H9 (cell line): ENCODE measurements around the gene SBK3. TPM values are rescaled to one million over a fixed set of nuclear protein-coding genes. Genes with fewer than 3 reads are reported as not detected.

Experiments used
- DNase-seq: peaks from one replicate; pipeline ENCODE4 v3.0.0-alpha.2; 2017
- H2AFZ ChIP-seq: one replicate; pipeline ENCODE4 v1.6.1; 2013; ENCODE audit warnings: mild to moderate bottlenecking, low read length, control low read depth, moderate library complexity
- H2AK5ac ChIP-seq: 2 replicates; pipeline ENCODE4 v1.6.1; 2013; ENCODE audit warnings: low read length, control low read depth, mixed read lengths; ENCODE audit not compliant: insufficient read length
- H2BK120ac ChIP-seq: one replicate; pipeline ENCODE4 v1.6.1; 2013; ENCODE audit warnings: low read depth, mild to moderate bottlenecking, low read length, control low read depth, inconsistent platforms; ENCODE audit not compliant: poor library complexity, severe bottlenecking
- H2BK12ac ChIP-seq: 2 replicates; pipeline ENCODE4 v1.6.1; 2013; ENCODE audit warnings: low read length, control low read depth, mixed read lengths, low read depth; ENCODE audit not compliant: insufficient read length
- H2BK15ac ChIP-seq: 2 replicates; pipeline ENCODE4 v1.6.1; 2013; ENCODE audit warnings: low read depth, low read length, control low read depth
- H2BK20ac ChIP-seq: one replicate; pipeline ENCODE4 v1.6.1; 2013; ENCODE audit warnings: low read depth, mild to moderate bottlenecking, low read length, control low read depth, inconsistent platforms; ENCODE audit not compliant: poor library complexity, severe bottlenecking
- H2BK5ac ChIP-seq: 2 replicates; pipeline ENCODE4 v1.6.1; 2013; ENCODE audit warnings: low read length, control low read depth, mixed read lengths; ENCODE audit not compliant: insufficient read length
- H3K14ac ChIP-seq: 2 replicates; pipeline ENCODE4 v1.6.1; 2013; ENCODE audit warnings: low read length, control low read depth; ENCODE audit not compliant: insufficient read depth
- H3K18ac ChIP-seq: 2 replicates; pipeline ENCODE4 v1.6.1; 2013; ENCODE audit warnings: low read depth, mild to moderate bottlenecking, mixed read lengths, low read length, control low read depth; ENCODE audit not compliant: insufficient read length
- H3K23ac ChIP-seq: 2 replicates; pipeline ENCODE4 v1.6.1; 2013; ENCODE audit warnings: low read length, control low read depth, mixed read lengths, low read depth; ENCODE audit not compliant: insufficient read length
- H3K23me2 ChIP-seq: 2 replicates; pipeline ENCODE4 v1.6.1; 2013; ENCODE audit warnings: low read depth, mild to moderate bottlenecking, mixed read lengths, low read length, control low read depth; ENCODE audit not compliant: insufficient read length, poor library complexity, severe bottlenecking
- H3K27ac ChIP-seq: 2 replicates; pipeline ENCODE4 v1.5.1; 2013; ENCODE audit warnings: low read length, control low read depth, mixed read lengths, low read depth; ENCODE audit not compliant: insufficient read length
- H3K27me3 ChIP-seq: 2 replicates; pipeline ENCODE4 v1.6.1; 2013; ENCODE audit warnings: low read length, control low read depth, inconsistent platforms; ENCODE audit not compliant: insufficient read depth
- H3K4ac ChIP-seq: 2 replicates; pipeline ENCODE4 v1.6.1; 2013; ENCODE audit warnings: low read depth, mild to moderate bottlenecking, control low read depth, inconsistent platforms, low read length, moderate library complexity
- H3K4me1 ChIP-seq: 2 replicates; pipeline ENCODE4 v1.6.1; 2013; ENCODE audit warnings: low read length, control low read depth, inconsistent platforms; ENCODE audit not compliant: insufficient read depth
- H3K4me2 ChIP-seq: 2 replicates; pipeline ENCODE4 v1.6.1; 2013; ENCODE audit warnings: low read length, control low read depth, mixed read lengths; ENCODE audit not compliant: insufficient read length, insufficient read depth
- H3K56ac ChIP-seq: 2 replicates; pipeline ENCODE4 v1.6.1; 2013; ENCODE audit warnings: low read depth, mild to moderate bottlenecking, mixed read lengths, low read length, control low read depth; ENCODE audit not compliant: insufficient read length
- H3K79me1 ChIP-seq: 2 replicates; pipeline ENCODE4 v1.6.1; 2013; ENCODE audit warnings: low read depth, mild to moderate bottlenecking, moderate library complexity, low read length, control low read depth, inconsistent platforms; ENCODE audit not compliant: insufficient read depth, poor library complexity, severe bottlenecking
- H3K79me2 ChIP-seq: 2 replicates; pipeline ENCODE4 v1.6.1; 2013; ENCODE audit warnings: low read length, control low read depth, inconsistent platforms; ENCODE audit not compliant: insufficient read depth
- H3K9ac ChIP-seq: 2 replicates; pipeline ENCODE4 v1.6.1; 2013; ENCODE audit warnings: low read length, control low read depth, mixed read lengths; ENCODE audit not compliant: insufficient read length; ENCODE audit errors: extremely low read depth
- H3K9me3 ChIP-seq: one replicate; pipeline ENCODE4 v1.6.1; 2013; ENCODE audit warnings: low read depth, low read length, inconsistent platforms; ENCODE audit not compliant: control insufficient read depth
- H3T11ph ChIP-seq: one replicate; pipeline ENCODE4 v1.6.1; 2013; ENCODE audit warnings: mild to moderate bottlenecking, low read length, control low read depth, inconsistent platforms
- H4K20me1 ChIP-seq: one replicate; pipeline ENCODE4 v1.6.1; 2013; ENCODE audit not compliant: control insufficient read depth, insufficient read length, insufficient read depth
- H4K5ac ChIP-seq: 2 replicates; pipeline ENCODE4 v1.6.1; 2013; ENCODE audit warnings: low read depth, mild to moderate bottlenecking, mixed read lengths, low read length, control low read depth; ENCODE audit not compliant: insufficient read length
- H4K8ac ChIP-seq: replicated peaks from 2 replicates; pipeline ENCODE4 v1.6.1; 2013; ENCODE audit warnings: low read length, control low read depth, mixed read lengths, low read depth; ENCODE audit not compliant: insufficient read length
- H4K91ac ChIP-seq: 2 replicates; pipeline ENCODE4 v1.6.1; 2013; ENCODE audit warnings: low read depth, mild to moderate bottlenecking, moderate library complexity, mixed read lengths, low read length, control low read depth; ENCODE audit not compliant: insufficient read length
- H3K27ac Mint-ChIP-seq, 3 experiments: 2 replicates in 2 of 3; 3 replicates in 1 of 3; pipeline ENCODE4 v1.8.0; 2020 to 2021; ENCODE audit warnings: mixed read lengths in 3 of 3, mild to moderate bottlenecking in 1 of 3, moderate library complexity in 1 of 3
- H3K27me3 Mint-ChIP-seq: 2 replicates; pipeline ENCODE4 v1.8.0; 2021; ENCODE audit warnings: low read depth, mild to moderate bottlenecking, moderate library complexity, mixed read lengths
- H3K36me3 Mint-ChIP-seq, 3 experiments: 2 replicates in 2 of 3; 3 replicates in 1 of 3; pipeline ENCODE4 v1.8.0; 2020 to 2021; ENCODE audit warnings: low read depth in 3 of 3, mixed read lengths in 3 of 3; ENCODE audit not compliant: insufficient read depth in 1 of 3
- H3K4me1 Mint-ChIP-seq, 2 experiments: 2 replicates each; pipeline ENCODE4 v1.8.0; 2020; ENCODE audit warnings: mixed read lengths in 2 of 2
- H3K4me3 Mint-ChIP-seq, 2 experiments: 2 replicates in 1 of 2; 3 replicates in 1 of 2; pipeline ENCODE4 v1.8.0; 2020 to 2021; ENCODE audit warnings: mild to moderate bottlenecking in 2 of 2, mixed read lengths in 2 of 2, moderate library complexity in 1 of 2
- H3K9me3 Mint-ChIP-seq, 2 experiments: 2 replicates in 1 of 2; 3 replicates in 1 of 2; pipeline ENCODE4 v1.8.0; 2020; ENCODE audit warnings: mild to moderate bottlenecking in 2 of 2, mixed read lengths in 2 of 2, moderate library complexity in 1 of 2
- WGBS: extraction: QIAGEN DNeasy Blood & Tissue Kit; methylation state at CpG from one replicate; pipeline ENCODE4 v1.1.7; 2013; ENCODE audit warnings: missing lambda C conversion rate, low lambda C conversion rate, mixed read lengths; ENCODE audit not compliant: insufficient read length; ENCODE audit errors: extremely low coverage; 5-methylcytosine and 5-hydroxymethylcytosine counted together
- total RNA-seq: library from RNA; stranded (reverse); gene quantifications from 2 replicates; pipeline ENCODE4 v1.2.1, GENCODE V29; 2021
- TF ChIP-seq, protein P1 (sequence below): fragments of 200-600 bp; sonication (generic); conservative IDR thresholded peaks from 3 replicates; pipeline ENCODE4 v1.8.0; 2021; ENCODE audit warnings: antibody characterized with exemption, mild to moderate bottlenecking

The SBK3 gene
- total RNA-seq, 1 experiment from 2014 or later, result 0.70 TPM

DNA sequence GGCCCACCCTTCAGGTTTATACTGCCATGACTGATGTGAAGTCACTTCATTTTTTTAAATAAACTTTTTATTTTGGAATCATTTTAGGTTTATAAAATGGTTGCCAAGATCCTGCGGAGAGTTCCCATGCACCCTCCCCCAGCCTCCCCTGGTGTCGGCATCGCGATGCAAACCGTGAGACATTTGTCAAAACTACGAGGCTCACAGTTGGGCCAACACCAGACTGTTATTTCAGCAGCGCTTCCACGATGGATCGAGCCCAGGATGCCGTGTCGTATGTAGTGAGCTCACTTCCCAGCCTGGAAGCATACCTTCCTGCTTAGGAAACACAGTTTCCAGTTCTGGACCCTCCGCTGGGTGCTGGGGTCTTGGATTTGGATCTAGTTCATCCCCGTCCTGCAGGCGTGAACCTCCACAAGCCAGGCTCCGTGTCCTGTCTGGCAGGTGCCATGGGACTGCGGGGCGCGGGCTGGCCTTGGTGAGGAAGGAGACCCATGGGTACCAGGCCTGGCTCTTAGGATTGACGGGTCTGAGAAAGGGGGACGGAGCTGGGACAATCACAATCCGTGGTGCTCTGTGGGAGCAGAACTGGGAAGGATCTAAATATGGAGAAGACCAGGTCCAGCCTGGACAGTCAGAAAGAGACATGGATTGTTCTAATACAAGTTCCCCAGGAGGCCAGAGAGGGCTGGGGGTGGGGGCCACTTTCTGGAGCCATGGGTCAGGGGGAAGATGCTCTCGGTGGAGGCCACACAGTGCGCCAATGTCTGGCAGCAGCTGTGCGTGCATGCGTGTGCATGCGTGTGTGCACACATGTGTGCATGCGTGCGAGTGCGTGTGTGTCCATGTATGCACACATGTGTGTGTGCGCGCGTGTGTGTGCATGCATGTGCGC lies 6.0 kb downstream of the SBK3 start:
- Histone ChIP-seq H3K23me2 (no peaks in the 10 kb centered on the region), H2BK120ac (no peak overlapping the region), H3K9ac (no peak overlapping the region), H2AK5ac (no peak overlapping the region), H3K56ac (no peak overlapping the region), H2BK15ac (no peak overlapping the region), H2BK5ac (no peak overlapping the region), H3K27ac (no peak overlapping the region), H3K14ac (no peak overlapping the region), H3T11ph (no peak overlapping the region), H3K79me2 (no peaks in the 10 kb centered on the region), H2BK20ac (no peak overlapping the region), H4K20me1 (peaks cover 2% of the 10 kb centered on the region), H4K8ac (no peak overlapping the region), H3K79me1 (no peaks in the 10 kb centered on the region), H4K5ac (no peak overlapping the region), H3K4ac (no peak overlapping the region), H3K18ac (no peak overlapping the region), H2BK12ac (no peak overlapping the region), H3K27me3 (no peaks in the 10 kb centered on the region), H3K4me1 (no peaks in the 10 kb centered on the region; the same call in 1 of the 2 replicates), H3K4me2 (no peak overlapping the region), H2AFZ (no peak overlapping the region), H3K23ac (no peak overlapping the region), H4K91ac (no peak overlapping the region), H3K9me3 (no peaks in the 10 kb centered on the region)
- peaks cover 6 to 14% of the 10 kb centered on the region in 2 experiments; a peak in 4 of 5 replicates for H3K9me3 Mint-ChIP-seq
- no peak overlapping the region for H3K4me3 Mint-ChIP-seq
- peak overlapping the region in 1 of 3 experiments; percentile 91; a peak in 2 of 7 replicates for H3K27ac Mint-ChIP-seq
- no peak for DNase-seq
- peaks cover 4 to 36% of the 10 kb centered on the region in 2 experiments; a peak in 3 of 4 replicates for H3K4me1 Mint-ChIP-seq
- H3K27me3 Mint-ChIP-seq, result peaks cover 14% of the 10 kb centered on the region
- H3K36me3 Mint-ChIP-seq, result peaks cover 0 to 6% (median 0%) of the 10 kb centered on the region in 3 experiments; a peak in 2 of 7 replicates
- TF ChIP-seq, protein P1, sequence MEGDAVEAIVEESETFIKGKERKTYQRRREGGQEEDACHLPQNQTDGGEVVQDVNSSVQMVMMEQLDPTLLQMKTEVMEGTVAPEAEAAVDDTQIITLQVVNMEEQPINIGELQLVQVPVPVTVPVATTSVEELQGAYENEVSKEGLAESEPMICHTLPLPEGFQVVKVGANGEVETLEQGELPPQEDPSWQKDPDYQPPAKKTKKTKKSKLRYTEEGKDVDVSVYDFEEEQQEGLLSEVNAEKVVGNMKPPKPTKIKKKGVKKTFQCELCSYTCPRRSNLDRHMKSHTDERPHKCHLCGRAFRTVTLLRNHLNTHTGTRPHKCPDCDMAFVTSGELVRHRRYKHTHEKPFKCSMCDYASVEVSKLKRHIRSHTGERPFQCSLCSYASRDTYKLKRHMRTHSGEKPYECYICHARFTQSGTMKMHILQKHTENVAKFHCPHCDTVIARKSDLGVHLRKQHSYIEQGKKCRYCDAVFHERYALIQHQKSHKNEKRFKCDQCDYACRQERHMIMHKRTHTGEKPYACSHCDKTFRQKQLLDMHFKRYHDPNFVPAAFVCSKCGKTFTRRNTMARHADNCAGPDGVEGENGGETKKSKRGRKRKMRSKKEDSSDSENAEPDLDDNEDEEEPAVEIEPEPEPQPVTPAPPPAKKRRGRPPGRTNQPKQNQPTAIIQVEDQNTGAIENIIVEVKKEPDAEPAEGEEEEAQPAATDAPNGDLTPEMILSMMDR, result no peak
- no CpG with 5 or more reads among the region's 33 CpGs for WGBS
